A172 (cell line): ENCODE results near the gene OR7A10. TPM values are rescaled to one million over a fixed set of nuclear protein-coding genes. Genes with fewer than 3 reads are reported as not detected.
"Not testable (repeated sequence)": the region's sequence is repeated elsewhere in the genome, so short reads cannot be mapped to it uniquely, and the experiment has no call there.

Experiments used
- DNase-seq: peaks from one replicate; pipeline ENCODE4 v3.0.0-alpha.2; 2015; ENCODE audit warnings: low spot score
- total RNA-seq: library from RNA; depleted of rRNA; stranded (reverse); fragments of >200 nt; shearing (Covaris generic); gene quantifications from 2 replicates; pipeline ENCODE4 v1.2.3, GENCODE V29; 2014; rRNA removed

OR7A10 gene
- total RNA-seq, 1 experiment from 2014 or later = not detected

- peak; percentile 60 for DNase-seq
Measured at GRCh38 chr19:14795078-14795721, 53.5 kb downstream of the OR7A10 start.

DNA sequence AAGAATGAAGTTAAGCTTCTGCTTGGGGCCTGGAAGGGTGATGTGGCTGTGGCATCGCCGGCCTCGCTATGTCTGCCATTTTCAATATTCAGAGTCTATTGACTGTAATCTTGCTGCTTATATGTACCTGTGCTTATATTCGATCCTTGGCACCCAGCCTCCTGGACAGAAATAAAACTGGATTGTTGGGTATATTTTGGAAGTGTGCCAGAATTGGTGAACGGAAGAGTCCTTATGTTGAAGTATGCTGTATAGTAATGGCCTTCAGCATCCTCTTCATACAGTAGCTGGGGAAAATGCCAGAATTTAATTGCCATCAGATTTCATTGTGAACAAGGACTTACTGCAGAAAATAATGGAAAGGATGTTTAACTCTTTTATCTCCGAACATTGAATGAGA, 56.5 kb downstream of the OR7A10 start:
- DNase-seq = not testable (repeated sequence)

Other genes starting within 250 kb of the OR7A10 start
- not detected in 2 replicates for gene ADGRE3, start 174.1 kb downstream of the OR7A10 start, total RNA-seq
- gene ZNF333, start 158.9 kb downstream of the OR7A10 start, total RNA-seq = 11.7 and 15.4 TPM in 2 replicates
- 0.02 and 0.10 TPM in 2 replicates for gene ADGRE2, start 70.4 kb downstream of the OR7A10 start, total RNA-seq
- gene OR7A5, start 13.7 kb downstream of the OR7A10 start, total RNA-seq = not detected in 2 replicates
- not detected in 2 replicates for gene OR7C1, start 13.7 kb downstream of the OR7A10 start, total RNA-seq
- not detected in 2 replicates for gene OR7A17, start 37.2 kb upstream of the OR7A10 start, total RNA-seq
- gene OR7C2, start 92.6 kb upstream of the OR7A10 start, total RNA-seq = not detected in 2 replicates
- gene SLC1A6, start 130.9 kb upstream of the OR7A10 start, total RNA-seq = not detected in 2 replicates
- not detected in 2 replicates for gene CASP14, start 200.6 kb upstream of the OR7A10 start, total RNA-seq
- gene OR1I1, start 233.3 kb upstream of the OR7A10 start, total RNA-seq = not detected in 2 replicates